NCI-H2171 (cell line): Measurements from ENCODE around the gene RNF175.

Source experiments
- DNase-seq: peaks from one replicate; lab custom pipeline; 2025; lab: John Stamatoyannopoulos, UW

Gene RNF175

DNA sequence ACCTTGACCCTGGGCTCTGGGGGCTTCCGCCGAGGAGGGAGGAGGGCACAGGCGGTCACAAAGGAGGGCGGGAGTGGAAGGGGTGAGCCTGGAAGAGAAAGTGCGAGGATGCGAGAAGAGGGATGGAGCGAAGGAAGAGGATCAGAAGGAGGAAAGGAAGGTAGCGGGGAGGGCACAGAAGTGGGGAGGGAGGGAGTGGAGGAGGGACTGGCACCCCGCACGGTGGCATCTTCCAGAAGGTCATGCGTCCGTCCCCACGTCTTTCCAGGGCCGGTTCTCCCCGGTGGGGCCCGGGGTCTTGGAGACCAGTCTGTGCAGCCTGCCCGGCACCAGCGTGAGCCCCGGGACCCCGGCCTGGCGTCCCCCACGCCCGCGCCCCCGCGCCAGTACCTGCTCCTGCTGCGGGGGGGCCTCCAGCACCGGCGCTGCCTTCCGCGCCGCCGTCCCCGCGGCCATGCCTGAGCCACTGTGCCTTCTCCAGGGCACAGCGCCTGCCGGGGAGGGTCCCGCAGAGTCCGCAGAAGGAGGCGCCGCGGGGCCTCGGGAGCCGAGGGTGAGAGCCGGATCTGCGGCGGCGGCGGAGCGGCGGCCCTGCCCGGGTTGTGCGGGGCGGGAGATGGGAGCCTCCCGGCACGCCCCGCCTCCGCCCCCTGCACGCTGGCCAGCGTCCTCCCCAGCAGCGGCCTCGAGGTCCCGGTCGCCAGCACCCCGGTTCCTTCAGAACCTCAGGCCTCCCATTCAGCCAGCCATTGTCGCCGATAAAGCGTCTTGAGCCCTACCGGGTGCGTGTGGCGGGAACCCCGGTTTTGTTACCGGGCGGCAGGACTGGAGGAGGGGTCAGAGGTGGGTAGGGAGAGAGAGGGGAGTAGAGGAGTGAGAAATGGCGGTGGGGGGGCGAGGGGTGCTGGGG is at the start of gene RNF175:
Gene RNF175, minus strand, starts transcription at position 618 of the 910 bp plus-strand sequence. Its CDS starts 162 bp downstream, at position 456.
- no peak for DNase-seq

DNA sequence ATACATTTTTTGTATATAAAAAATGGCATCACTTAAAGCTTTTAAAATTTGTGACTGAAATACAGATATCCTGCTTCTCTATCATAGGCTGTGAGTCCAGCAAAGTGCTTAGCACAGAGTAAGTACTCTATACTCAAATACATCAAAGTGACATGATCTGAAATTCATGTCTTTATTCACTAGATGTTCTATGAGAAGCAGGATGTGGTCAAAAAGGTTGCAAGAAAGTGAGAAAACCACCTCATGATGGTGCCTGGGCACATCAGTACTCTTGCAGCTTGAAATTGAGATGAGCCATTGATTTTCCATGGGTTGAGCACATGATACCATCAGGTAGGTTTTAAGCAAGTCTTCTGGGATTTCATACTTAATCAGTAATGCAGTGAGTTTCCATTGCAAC is 49.5 kb upstream of the RNF175 start:
- DNase-seq: no peak

DNA sequence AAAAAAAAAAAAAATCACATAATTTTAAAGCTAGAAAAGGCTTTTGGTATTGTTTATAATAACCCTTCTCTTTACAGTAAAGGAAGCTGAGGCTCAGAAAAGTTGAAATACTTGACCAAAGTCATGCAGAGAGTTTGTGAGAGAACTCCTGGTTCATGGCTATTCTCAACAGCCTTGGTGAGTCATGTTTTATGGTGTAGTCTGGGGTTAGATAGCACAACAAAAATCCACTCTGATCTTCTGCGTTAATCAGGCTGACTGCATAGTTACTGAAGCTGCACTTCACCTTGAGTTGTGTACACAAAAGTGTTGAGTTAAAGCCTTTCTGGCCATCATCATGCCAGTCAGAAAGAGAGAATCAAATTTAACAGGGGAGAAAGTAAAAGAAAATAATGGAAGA is 48.4 kb upstream of the RNF175 start:
- no peak for DNase-seq

DNA sequence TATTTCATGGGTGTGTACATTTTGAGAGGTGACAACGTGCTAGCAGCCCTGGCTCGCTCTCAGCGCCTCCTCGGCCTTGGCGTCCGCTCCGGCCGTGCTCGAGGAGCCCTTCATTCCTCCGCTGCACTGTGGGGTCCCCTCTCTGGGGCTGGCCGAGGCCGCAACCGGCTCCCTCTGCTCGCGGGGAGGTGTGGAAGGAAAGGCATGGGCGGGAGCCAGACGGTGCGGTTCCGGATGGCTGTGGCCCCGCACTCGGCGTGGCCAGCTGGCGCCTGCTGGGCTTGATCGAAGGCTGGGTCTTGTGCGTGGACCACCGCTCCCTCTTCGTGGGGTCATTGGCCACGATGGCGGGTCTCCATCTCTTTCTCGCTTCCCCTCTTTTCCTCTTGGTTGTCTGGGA is 46.2 kb upstream of the RNF175 start:
- DNase-seq: no peak

DNA sequence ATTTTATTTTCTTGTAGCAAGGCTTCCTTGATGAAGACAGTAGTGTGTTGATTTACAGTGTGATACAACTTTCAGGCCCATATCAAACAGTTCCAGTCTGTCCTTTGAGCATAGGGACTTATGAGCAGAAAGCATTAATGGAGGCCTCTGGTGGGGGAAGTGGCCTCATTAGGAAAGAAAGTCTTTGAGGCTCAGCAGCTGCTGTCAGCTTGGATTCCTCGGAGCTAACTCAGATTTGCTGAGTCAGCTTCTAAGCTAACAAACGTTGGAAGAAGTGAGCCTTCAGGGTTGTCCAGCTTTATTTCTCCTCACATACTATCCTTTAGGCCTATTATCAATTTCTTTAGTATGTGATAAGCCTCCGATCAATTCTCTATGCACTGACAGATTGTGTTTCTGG is 44.9 kb upstream of the RNF175 start:
- DNase-seq: no peak

DNA sequence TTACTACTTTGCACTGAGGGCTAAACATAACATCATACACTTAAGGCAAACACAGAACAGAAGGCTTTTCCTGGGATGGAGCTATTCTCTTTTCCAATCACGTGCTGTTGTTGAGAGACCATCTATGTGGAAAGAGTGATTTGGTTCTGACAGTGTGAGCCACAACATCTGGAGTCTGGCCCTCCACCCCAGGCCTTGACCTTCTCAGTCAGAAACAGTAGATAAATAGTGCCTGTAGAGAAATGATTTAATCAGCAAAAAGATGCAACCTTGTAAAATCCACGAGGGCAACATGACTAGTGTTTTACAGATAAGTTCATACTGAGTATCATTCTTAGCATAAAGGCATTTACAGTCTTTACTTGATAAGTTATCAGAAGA is 39.9 kb upstream of the RNF175 start:
- no peak for DNase-seq

DNA sequence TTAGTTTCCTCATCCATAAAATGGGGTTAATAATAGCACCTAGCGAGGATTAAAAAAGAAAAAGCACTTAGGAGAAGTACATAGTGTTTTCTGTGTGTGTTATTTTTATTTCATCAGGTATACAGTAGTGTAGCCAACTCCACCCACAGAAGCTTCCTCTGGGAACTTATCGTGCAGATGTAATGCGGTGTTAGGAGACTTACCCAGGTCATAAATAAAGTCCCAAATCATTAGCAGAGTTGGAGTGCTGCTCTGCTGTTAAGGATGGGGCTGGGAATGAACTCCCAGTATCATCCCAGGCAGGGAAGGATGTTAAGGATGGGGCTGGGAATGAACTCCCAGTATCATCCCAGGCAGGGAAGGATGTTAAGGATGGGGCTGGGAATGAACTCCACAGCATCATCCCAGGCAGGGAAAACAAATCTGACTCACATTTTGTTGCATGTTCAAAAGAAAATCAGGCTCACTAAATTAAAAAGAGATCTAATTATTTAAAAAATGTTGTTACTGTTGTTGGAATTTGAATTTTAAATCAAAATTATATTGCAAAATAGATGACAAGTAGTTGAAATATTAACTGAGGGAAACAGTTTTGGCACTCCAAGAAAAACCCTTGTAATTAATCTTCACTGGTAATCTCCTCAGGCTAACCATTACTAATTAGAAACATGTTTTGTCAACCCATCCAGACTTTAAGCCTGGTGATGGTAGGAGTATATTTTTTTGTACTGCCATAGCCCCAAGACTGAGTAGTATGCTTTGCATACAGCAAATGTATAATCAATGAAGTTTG is 39.3 kb upstream of the RNF175 start:
- no peak for DNase-seq

DNA sequence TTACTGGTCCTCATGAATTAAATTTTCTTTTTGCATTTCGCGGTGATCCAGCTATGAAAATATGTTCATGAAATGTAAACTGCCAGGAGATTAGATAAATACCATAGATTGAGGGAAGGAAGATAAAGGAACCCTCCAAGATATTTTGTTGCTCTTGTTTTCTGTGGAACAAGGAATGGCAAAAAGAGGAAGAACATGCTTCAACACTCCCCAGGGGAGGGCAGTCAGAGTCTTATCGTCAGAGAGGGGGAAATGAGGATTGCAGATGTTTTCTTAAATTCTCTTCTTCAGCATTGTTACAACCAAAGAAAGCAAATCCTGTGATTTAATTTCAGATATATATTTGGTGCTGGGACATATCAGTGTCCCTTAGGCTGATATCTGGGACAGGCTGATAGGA is 38.6 kb upstream of the RNF175 start:
- DNase-seq: no peak

DNA sequence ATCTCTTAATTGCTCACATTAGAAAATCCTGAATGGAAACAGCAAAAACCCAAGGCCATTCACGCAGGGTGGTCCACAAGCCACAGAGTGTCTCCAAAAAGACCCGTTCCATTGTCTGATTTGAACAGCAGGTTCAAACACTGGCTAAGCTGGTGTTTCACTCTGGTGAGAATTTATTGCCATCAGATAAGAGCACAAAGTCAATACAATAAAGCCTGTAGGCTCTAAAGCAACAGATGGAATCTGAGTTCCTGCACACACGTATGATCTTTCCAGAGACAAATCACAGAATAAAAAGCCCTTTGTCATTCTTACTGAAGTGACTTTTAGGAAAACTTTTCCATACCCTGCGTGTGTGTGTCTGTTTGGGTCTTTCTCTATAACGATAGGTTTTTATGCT is 34.2 kb upstream of the RNF175 start:
- no peak for DNase-seq

DNA sequence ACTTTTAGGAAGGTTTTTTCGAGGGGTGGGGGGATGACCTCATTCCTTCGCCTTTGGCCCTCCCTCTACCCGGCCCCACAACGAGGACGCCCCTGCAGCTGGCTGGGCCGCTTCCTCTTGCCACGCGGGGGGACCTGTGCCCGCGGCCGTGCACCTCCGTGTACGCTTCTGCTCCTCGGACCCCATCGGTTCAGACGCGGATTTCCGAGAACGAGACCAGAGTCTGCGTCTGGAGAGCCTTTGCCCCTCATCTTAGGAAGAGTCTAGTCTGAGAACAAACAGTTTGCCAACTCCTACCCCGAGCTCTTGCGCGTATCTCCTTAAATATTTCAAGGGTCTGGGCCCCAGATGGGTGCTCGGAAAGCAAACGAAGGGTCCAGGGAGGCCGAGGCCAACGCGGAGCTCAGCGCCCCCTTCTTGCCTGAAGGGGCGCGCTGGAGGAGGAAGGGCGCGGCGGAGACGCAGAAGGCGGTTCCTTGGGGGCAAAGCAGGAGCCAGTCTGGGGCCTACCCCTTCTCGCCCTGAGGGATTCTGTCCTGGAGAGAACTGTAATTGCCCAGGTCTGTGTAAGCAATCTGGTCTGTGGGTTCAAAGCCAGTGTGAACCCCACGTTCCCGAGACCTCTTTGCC is 32.9 kb upstream of the RNF175 start:
- no peak for DNase-seq

DNA sequence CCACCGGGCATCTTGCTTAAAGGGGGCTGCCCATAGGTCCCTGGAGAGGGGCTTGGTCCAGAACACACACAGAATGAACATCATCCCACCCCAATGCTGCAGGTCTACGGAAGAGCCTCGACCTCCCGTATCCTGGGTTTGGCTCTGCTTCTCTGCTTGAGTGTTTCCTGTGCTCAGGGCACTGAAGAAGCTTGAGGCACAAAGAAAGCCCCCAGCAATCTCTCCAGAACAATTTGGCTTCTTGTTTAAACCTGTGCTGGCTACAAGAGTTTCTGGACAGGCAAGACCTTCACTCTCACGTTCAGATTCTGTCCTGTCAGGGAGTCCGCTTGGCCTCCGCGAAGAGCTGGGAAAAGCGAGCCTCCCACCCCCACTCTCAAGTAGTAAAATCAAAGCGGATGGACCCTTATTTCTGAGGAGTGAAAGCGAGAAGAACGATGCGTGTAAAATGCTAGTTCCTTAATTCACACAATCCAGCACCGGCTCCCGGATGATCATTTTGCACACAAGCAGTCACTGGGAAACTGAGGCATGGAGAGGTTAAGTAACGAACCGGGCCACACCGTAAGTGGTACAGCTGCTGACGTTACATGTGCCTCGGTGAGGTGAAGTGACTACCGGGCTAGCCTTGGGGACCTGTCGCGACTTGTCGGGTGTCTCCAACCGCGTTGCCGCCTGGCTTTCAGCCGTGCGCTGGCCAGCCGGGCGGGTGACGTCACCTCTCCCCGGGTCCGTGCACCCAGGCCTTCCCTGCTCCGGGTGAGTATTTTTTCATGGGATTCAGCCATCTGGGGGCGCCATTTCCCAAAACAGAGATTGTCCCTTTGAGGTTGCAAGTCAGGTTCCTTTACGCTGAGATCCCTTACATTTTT is 32.2 kb upstream of the RNF175 start:
- no peak for DNase-seq

DNA sequence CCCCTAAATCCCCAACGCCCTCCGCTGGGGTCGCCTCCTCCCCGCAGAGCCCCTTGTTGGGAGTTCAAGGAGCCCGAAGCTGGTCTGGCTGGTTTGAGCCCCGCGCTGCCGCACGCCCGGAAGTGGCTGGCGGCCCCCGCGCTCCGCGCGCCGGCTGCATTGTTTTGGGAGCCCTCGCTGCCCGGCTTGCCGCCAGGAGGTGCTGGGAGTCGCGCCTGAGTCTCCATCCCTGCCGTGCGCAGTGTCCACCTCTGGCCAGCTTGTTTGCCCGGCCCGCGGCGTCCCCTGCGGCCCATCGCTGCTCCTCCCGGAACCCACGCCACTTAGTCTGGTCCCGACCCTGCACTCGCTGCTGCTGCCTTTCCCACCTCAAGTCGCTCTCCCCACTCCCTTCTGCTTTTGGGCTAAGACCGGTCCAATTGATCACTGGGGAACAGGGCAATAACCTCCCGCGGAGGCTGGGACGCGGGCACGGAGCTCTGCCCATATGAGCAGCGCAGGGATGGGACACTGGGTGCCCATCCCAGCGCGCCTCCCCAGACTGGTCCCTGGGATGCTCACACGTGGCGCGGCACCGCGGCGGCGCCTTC is 31.2 kb upstream of the RNF175 start:
- DNase-seq: no peak

DNA sequence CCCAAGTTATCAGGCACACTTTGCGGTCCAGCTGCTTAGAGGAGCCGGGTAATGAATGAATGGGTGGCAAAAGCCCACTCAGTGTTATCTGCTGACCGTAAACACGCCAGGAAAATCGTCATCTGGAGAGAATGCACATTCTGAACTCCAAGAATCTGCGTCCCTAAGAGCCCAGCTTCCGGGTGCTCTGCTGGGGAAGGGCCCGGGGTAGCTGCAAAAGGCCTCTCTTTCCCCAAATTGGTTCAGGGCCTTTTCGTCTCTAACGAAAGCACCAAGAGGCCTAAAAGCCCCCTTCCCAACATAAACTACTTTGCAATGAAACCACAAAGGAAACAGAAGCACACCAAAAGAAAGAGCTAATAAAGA is 30.7 kb upstream of the RNF175 start:
- DNase-seq: no peak

DNA sequence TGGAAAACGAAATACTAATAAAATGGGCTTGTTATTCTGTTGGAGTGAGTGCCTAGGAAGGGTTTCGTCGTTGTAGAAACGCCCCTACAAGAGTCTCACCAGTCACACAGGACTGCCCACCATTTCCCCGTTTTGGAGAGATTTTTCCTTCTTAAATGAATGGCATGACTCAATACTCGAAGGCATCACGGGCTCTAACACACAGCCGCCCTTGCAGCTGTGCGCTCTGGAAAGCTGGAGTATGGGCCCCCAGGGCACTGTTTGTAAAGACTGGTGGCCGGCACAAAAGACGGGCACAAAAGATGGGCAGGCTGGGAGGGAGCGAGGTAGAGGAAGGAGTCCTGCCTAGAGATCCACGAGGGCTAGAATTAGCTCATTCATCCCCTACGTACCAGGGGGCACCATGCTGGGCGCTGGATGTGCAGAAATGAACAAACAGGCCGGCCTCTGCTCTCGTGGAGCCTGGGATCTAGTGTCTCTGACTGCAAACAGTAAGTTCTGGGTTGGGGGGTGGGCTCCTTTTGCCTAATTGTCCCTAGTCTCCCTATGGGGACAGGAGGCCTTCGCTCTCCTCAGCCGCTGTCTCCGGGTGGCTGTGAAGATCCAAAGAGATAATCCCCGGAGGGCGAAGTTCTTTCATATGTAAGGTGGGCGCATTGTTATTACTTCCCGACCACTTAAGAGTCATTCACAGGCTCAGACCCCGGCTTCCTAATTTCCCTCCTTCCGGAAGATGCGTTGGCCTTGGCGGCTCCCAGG is 30.1 kb upstream of the RNF175 start:
- DNase-seq: no peak

DNA sequence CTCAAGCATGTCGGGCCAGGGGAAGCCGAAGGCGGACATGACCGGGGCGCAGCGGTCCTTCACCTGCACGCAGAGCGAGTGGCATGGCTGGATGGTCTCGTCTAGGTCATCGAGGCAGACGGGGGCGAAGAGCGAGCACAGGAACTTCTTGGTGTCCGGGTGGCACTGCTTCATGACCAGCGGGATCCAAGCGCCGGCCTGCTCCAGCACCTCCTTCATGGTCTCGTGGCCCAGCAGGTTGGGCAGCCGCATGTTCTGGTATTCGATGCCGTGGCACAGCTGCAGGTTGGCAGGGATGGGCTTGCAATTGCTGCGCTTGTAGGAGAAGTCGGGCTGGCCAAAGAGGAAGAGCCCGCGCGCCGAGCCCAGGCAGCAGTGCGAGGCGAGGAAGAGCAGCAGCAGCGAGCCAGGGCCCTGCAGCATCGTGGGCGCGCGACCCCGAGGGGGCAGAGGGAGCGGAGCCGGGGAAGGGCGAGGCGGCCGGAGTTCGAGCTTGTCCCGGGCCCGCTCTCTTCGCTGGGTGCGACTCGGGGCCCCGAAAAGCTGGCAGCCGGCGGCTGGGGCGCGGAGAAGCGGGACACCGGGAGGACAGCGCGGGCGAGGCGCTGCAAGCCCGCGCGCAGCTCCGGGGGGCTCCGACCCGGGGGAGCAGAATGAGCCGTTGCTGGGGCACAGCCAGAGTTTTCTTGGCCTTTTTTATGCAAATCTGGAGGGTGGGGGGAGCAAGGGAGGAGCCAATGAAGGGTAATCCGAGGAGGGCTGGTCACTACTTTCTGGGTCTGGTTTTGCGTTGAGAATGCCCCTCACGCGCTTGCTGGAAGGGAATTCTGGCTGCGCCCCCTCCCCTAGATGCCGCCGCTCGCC is 28.8 kb upstream of the RNF175 start, which contains the start of gene SFRP2:
Gene SFRP2, minus strand, starts transcription at position 671 of the 864 bp plus-strand sequence. Its CDS starts 248 bp downstream, at position 423.
- no peak for DNase-seq

DNA sequence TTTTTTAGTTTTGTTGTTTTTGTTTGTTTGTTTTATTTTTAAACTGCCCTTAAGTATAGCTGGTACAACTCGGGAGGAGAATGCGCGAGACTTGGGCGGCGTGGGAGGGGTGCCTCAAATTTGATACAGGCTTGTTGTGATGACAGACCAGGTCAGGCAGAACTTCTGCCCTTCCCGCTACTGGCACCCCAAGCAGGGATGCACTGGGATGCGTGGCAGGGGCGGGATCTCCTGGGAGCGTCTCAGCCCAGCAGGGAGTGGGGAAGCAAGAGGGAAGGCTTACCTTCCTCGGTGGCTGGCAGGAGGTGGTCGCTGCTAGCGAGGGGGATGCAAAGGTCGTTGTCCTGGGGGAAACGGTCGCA is 28.2 kb upstream of the RNF175 start:
- DNase-seq: no peak

DNA sequence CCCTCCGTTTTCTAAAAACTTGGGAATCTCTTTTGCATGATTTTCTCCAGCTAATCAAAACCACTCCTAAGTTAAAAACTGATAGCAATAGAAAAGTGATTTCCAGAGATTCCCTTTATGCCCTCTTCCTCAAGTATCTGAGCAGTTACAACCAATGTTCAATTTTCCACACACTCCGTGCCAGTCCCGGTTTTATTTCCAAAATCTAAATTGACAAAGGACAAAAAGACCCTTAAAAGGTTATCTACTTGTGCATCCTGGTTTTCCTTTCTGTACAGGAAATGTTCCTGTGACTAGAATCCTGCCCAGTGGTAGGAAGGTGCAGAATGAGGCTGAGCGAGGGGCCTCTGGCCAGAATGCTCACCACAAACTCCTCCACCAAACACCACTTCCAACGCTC is 27.8 kb upstream of the RNF175 start:
- DNase-seq: no peak

DNA sequence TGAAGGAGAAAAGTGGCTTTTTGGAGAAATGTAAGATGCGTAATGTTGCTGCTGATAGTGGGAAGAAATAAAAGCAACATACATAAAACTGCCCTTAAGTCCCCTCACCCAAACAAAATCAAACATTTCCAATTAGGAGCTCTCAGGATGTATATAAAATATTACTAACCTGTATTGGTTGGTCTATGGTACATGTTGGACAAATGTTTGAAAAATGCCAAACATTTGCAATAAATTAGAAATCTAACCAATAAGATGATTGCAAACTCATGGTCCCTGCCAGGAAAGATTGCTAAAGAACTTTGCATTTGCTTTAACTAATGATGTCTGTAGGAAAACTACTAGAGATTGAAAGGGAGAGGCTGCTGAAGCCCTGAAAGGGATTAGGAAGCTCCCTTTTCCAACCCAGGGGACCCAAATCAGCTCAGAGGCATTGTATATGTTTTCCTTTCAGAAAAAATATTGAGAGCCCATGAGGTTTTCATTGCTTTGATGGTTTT is 27.3 kb upstream of the RNF175 start:
- DNase-seq: no peak

DNA sequence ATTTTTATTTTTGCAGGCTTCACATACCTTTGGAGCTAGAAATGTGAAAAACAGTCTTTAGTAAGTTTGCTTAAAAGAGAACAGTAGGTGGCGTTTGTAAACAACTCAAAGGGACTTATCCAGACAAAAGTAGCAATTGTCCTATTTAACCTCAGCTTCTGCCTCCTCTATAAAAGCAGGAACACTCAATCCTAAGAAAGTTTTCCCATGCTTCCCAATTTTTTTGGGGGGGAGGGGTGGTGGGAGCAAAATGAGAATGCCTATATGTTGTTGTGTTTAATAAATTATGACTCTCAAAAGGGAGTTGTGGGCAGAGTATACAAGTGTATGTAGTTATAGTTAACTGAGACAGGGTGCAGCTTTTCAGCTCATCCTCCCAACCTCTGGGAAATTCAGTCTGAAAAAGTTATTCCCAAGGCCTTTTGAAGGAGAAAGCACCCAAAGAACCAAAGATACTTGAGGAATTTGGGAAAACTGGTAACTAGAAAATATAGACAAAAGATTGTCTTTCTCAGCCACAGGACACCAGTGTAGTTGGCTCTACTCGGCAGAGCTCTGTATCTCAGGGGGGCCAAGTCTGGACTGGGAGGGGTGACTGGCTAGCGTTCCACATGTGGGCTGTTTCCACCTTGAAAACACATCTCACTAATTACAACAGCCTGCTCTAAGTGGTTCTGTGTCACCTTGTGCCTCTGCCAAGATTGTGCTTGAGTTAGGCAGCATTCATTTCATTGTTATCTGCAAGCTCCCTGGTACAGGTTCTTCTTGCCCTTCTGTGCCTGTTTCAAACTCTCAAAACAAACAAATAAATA is 26.3 kb upstream of the RNF175 start:
- DNase-seq: no peak
